ENCODE data around the gene ADAMTS16. TPM values are rescaled to one million over a fixed set of nuclear protein-coding genes. Genes with fewer than 3 reads are reported as not detected.

The ADAMTS16 gene
- total RNA-seq, 2 experiments from 2014 or later: not detected

GRCh38 chr5:5264727-5265126, 124.6 kb downstream of the ADAMTS16 start:
- Histone ChIP-seq H3K4me3 (ENCODE audit: low read length) (no peak overlapping the region), H3K36me3 (ENCODE audit: insufficient read depth, low read length) (no peaks in the 10 kb centered on the region), H3K27ac (ENCODE audit: low read depth in 1 of 2, low read length in 2 of 2) (no peak overlapping the region), H3K27me3 (ENCODE audit: control insufficient read depth in 1 of 2, insufficient read depth in 2 of 2, low read length in 2 of 2) (no peaks in the 10 kb centered on the region), H3K4me1 (ENCODE audit: insufficient read depth, low read length) (no peaks in the 10 kb centered on the region), H3K9me3 (ENCODE audit: control insufficient read depth in 1 of 2, insufficient read depth in 1 of 2, low read length in 2 of 2) (peaks cover 0 to 27% of the 10 kb centered on the region in 2 experiments)
- DNase-seq: no peak
- POLR2A ChIA-PET: no interaction called here
- Mint-ChIP-seq H3K36me3 (ENCODE audit: low read depth) (no peaks in the 10 kb centered on the region), H3K27ac (no peak overlapping the region), H3K4me1 (ENCODE audit: low read depth) (no peaks in the 10 kb centered on the region), H3K9me3 (no peaks in the 10 kb centered on the region), H3K4me3 (no peak overlapping the region), H3K27me3 (no peaks in the 10 kb centered on the region)
- intact Hi-C loops (cut with DNase I, micrococcal nuclease): no loop called here
- TF ChIP-seq CTCF (IDR thresholded peaks at IDR 0.05): no peak
- CTCF ChIA-PET: no interaction called here
- ATAC-seq (ENCODE audit: poor library complexity): no peak

- Histone ChIP-seq H3K36me3 (ENCODE audit: insufficient read depth, low read length) (no peaks in the 10 kb centered on the region), H3K4me1 (ENCODE audit: insufficient read depth, low read length) (no peaks in the 10 kb centered on the region), H3K27ac (ENCODE audit: low read depth in 1 of 2, low read length in 2 of 2) (no peak overlapping the region), H3K9me3 (ENCODE audit: control insufficient read depth in 1 of 2, insufficient read depth in 1 of 2, low read length in 2 of 2) (peaks cover 0 to 34% of the 10 kb centered on the region in 2 experiments), H3K27me3 (ENCODE audit: control insufficient read depth in 1 of 2, insufficient read depth in 2 of 2, low read length in 2 of 2) (no peaks in the 10 kb centered on the region), H3K4me3 (ENCODE audit: low read length) (no peak overlapping the region)
- Mint-ChIP-seq H3K4me1 (ENCODE audit: low read depth) (no peaks in the 10 kb centered on the region), H3K27me3 (peaks cover under 1% of the 10 kb centered on the region), H3K27ac (no peak overlapping the region), H3K9me3 (no peaks in the 10 kb centered on the region), H3K4me3 (no peak overlapping the region), H3K36me3 (ENCODE audit: low read depth) (no peaks in the 10 kb centered on the region)
- DNase-seq (no peak), ATAC-seq (ENCODE audit: poor library complexity) (no peak)
- CTCF ChIA-PET: no interaction called here
- intact Hi-C loops (cut with DNase I, micrococcal nuclease): no loop called here
- POLR2A ChIA-PET: no interaction called here
- TF ChIP-seq CTCF (IDR thresholded peaks at IDR 0.05): no peak
These were observed 126.2 kb downstream of the ADAMTS16 start for GRCh38 chr5:5266297-5266696.

DNA sequence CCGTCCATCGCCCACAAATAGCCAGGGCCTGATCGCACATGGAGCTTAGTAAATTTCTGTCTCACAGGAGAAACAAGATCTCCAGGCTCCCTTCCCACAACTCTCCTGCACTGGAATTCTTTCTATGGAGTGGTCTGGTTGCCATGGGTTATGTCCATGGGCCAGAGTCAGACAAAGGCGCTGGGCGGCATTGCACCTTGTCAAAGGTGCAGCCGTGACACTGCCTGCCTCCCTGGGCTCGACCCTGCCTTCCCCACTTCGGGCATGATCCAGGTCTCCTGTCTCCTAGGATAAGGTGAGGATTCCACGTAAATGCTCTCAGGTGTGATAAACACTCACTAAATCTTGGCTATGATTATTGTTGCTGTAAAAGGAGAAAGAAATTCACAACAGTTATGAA, 130.0 kb downstream of the ADAMTS16 start:
- no peaks in the 10 kb centered on the region for H3K36me3 Mint-ChIP-seq (ENCODE audit: low read depth)
- H3K27ac Mint-ChIP-seq: no peak overlapping the region
- Histone ChIP-seq H3K4me3 (ENCODE audit: low read length) (no peak overlapping the region), H3K36me3 (ENCODE audit: insufficient read depth, low read length) (no peaks in the 10 kb centered on the region), H3K27ac (ENCODE audit: low read depth in 1 of 2, low read length in 2 of 2) (no peak overlapping the region), H3K27me3 (ENCODE audit: control insufficient read depth in 1 of 2, insufficient read depth in 2 of 2, low read length in 2 of 2) (no peaks in the 10 kb centered on the region), H3K4me1 (ENCODE audit: insufficient read depth, low read length) (no peaks in the 10 kb centered on the region), H3K9me3 (ENCODE audit: control insufficient read depth in 1 of 2, insufficient read depth in 1 of 2, low read length in 2 of 2) (peaks cover 0 to 24% of the 10 kb centered on the region in 2 experiments)
- no peaks in the 10 kb centered on the region for H3K9me3 Mint-ChIP-seq
- no peak for ATAC-seq (ENCODE audit: poor library complexity)
- H3K4me3 Mint-ChIP-seq: no peak overlapping the region
- ChIA-PET POLR2A (no interaction called here), CTCF (no interaction called here)
- TF ChIP-seq CTCF (IDR thresholded peaks at IDR 0.05): no peak
- no peak for DNase-seq
- H3K27me3 Mint-ChIP-seq: peaks cover 8% of the 10 kb centered on the region
- no peaks in the 10 kb centered on the region for H3K4me1 Mint-ChIP-seq (ENCODE audit: low read depth)
- intact Hi-C loops (cut with DNase I, micrococcal nuclease): no loop called here

All from CD4-positive, alpha-beta T cell (primary cell).